ENCODE measurements around the gene TULP4.

The TULP4 gene

DNA sequence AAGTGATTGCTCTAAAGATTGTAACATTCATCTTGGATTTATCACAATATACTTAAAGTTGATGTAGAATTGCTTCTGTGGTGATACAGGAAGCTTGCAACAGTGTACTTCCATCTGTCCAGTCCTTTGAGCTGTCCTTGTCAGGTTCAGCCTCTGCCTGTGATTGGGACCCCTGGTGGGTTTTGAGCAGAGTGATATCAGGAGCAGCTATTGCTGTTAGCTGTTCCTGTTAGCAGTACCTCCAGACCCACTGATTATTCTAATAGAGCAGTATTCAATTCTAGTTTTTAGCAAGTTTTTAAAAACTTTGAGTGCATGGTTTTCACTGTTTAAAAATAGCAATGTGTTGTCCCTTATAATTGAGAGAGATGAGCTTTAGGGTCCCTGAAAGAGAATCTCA is 48.8 kb downstream of the TULP4 start:
- Histone ChIP-seq H3K4me3 (ENCODE audit: extremely low read depth, insufficient read depth, low read length, poor library complexity, severe bottlenecking) (no peak overlapping the region), H3K9me3 (ENCODE audit: control insufficient read depth, low read length) (no peaks in the 10 kb centered on the region), H3K4me1 (ENCODE audit: control insufficient read depth, insufficient read depth, low read length, poor library complexity, severe bottlenecking) (peaks cover 6% of the 10 kb centered on the region), H3K27ac (ENCODE audit: low read depth, low read length, severe bottlenecking) (no peak overlapping the region), H3K36me3 (ENCODE audit: control insufficient read depth, insufficient read depth, low read length) (no peaks in the 10 kb centered on the region)

DNA sequence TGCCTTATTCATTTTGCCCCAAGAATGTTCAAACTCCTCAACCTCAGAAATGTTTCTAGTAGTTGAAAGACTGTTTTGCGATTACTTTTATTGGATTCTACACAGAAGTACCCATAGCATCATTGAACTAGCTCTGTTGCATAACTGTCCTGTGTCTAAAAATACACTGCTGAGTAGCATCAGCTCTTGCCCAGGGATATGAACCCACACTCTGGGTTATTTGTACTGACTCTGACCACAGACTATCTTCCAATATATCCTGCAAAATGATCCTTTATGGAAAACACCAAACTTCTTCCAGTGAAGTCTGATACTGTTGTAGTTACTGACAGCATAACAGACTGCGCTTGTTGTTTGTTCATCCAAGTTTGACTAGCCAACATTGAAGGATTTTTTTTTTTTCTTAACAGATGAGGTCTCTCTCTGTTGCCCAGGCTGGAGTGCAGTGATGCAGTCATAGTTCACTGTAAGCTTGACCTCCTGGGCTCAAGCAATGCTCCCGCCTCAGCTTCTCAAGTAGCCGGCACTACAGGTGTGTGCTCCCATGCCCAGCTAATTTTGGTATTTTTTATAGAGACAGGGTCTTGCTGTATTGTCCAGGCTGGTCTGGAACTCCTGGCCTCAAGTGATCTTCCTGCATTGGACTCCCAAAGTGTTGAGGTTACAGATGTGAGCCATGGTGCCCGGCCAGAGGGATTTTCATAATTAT is 49.9 kb downstream of the TULP4 start:
- Histone ChIP-seq H3K36me3 (ENCODE audit: control insufficient read depth, insufficient read depth, low read length) (no peaks in the 10 kb centered on the region), H3K4me3 (ENCODE audit: extremely low read depth, insufficient read depth, low read length, poor library complexity, severe bottlenecking) (no peak overlapping the region), H3K4me1 (ENCODE audit: control insufficient read depth, insufficient read depth, low read length, poor library complexity, severe bottlenecking) (no peaks in the 10 kb centered on the region), H3K27ac (ENCODE audit: low read depth, low read length, severe bottlenecking) (no peak overlapping the region), H3K9me3 (ENCODE audit: control insufficient read depth, low read length) (no peaks in the 10 kb centered on the region)
- 86 to 97% methylated on average over 3 to 4 of the region's 5 CpGs for WGBS, 2 experiments (ENCODE audit: insufficient coverage in 2 of 2)

DNA sequence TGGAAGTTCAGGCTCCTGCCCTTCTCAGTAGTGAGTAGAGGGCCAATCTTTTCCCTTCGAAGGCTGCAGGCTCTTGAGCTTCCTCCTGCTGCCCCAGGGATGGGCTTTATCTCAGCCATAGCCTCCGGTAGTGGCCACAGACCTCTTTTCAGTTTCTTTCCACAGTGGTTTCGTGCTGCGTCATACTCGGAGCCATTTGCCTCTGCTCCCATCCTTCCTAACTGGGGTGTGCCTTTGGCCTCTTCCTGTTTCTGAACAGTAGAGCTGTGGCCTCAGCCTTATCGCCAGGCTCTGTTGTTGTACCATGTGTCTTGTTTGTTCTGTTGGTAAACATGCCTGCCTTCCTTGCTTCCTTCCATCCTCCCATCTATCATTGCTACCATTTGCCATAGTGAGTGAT is 54.1 kb downstream of the TULP4 start:
- no peaks in the 10 kb centered on the region for H3K4me1 ChIP-seq (ENCODE audit: control insufficient read depth, insufficient read depth, low read length, poor library complexity, severe bottlenecking)
- no peak overlapping the region for H3K4me3 ChIP-seq (ENCODE audit: extremely low read depth, insufficient read depth, low read length, poor library complexity, severe bottlenecking)
- H3K36me3 ChIP-seq (ENCODE audit: control insufficient read depth, insufficient read depth, low read length), result no peaks in the 10 kb centered on the region
- no peaks in the 10 kb centered on the region for H3K9me3 ChIP-seq (ENCODE audit: control insufficient read depth, low read length)
- 93 to 98% methylated on average over 5 to 6 of the region's 6 CpGs for WGBS, 2 experiments (ENCODE audit: insufficient coverage in 2 of 2)
- no peak overlapping the region for H3K27ac ChIP-seq (ENCODE audit: low read depth, low read length, severe bottlenecking)

DNA sequence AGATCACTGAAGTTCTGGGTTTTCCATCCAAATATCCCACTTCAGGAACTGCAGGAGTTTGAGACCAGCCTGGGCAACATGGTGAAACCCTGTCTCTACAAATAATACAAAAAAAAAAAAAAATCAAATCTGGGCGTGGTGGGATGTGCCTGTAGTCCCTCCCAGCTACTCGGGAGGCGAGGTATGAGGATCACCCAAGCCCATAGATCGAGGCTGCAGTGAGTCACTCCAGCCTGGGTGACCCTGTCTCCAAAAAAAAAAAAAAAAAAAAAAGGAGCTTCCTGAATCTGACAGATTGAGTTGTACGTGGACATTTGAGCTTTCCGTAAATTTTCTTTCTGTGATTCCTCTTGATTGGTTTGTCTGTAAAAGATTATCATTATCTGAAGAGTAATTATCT is 55.6 kb downstream of the TULP4 start:
- Histone ChIP-seq H3K4me1 (ENCODE audit: control insufficient read depth, insufficient read depth, low read length, poor library complexity, severe bottlenecking) (no peaks in the 10 kb centered on the region), H3K27ac (ENCODE audit: low read depth, low read length, severe bottlenecking) (no peak overlapping the region), H3K9me3 (ENCODE audit: control insufficient read depth, low read length) (no peaks in the 10 kb centered on the region), H3K36me3 (ENCODE audit: control insufficient read depth, insufficient read depth, low read length) (no peaks in the 10 kb centered on the region), H3K4me3 (ENCODE audit: extremely low read depth, insufficient read depth, low read length, poor library complexity, severe bottlenecking) (no peak overlapping the region)
- 86% methylated on average over 4 of the region's 6 CpGs; no CpG with 5 or more reads in 1 of the 2 experiments for WGBS, 2 experiments (ENCODE audit: insufficient coverage in 2 of 2)

DNA sequence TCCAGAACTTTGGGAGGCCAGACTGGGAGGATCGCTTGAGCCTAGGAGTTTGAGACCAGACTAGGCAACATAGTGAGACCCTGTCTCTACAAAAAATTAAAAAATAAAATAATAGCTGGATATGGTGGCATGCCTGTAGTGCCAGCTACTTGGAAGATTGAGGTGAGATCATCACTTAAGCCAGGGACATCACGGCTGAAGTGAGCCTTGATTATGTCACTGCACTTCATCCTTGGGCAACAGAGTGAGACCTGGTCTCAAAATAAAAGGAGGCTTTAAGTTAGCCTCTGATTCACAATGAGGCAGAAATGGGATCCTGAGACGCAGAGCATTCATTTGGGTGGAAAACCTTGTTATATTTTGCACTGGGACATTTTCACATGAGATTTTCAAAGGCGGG is 57.0 kb downstream of the TULP4 start:
- Histone ChIP-seq H3K9me3 (ENCODE audit: control insufficient read depth, low read length) (no peaks in the 10 kb centered on the region), H3K27ac (ENCODE audit: low read depth, low read length, severe bottlenecking) (no peak overlapping the region), H3K36me3 (ENCODE audit: control insufficient read depth, insufficient read depth, low read length) (no peaks in the 10 kb centered on the region), H3K4me1 (ENCODE audit: control insufficient read depth, insufficient read depth, low read length, poor library complexity, severe bottlenecking) (no peaks in the 10 kb centered on the region), H3K4me3 (ENCODE audit: extremely low read depth, insufficient read depth, low read length, poor library complexity, severe bottlenecking) (no peak overlapping the region)
- 97 to 98% methylated on average over 3 of the region's 4 CpGs for WGBS, 2 experiments (ENCODE audit: insufficient coverage in 2 of 2)

DNA sequence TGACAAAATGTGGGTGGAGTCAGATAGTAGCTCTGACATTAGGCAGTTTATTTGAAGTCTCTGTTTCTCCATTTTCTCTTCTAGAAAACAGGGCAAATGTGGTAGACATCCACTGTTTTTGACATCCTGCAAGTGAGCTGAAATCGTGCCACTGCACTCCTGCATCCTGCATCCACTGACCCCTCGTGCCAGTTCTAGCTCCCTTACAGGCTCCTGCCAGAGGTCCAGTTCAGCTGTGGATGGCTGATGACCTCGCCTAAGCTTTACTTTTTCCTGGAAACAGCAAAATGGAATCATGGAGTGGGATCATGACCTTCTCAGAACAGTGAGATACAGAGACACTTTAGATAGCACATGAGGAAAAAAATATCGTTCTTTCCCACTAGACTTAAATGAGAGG is 58.5 kb downstream of the TULP4 start:
- Histone ChIP-seq H3K27ac (ENCODE audit: low read depth, low read length, severe bottlenecking) (no peak overlapping the region), H3K9me3 (ENCODE audit: control insufficient read depth, low read length) (no peaks in the 10 kb centered on the region), H3K4me3 (ENCODE audit: extremely low read depth, insufficient read depth, low read length, poor library complexity, severe bottlenecking) (no peak overlapping the region), H3K4me1 (ENCODE audit: control insufficient read depth, insufficient read depth, low read length, poor library complexity, severe bottlenecking) (no peaks in the 10 kb centered on the region), H3K36me3 (ENCODE audit: control insufficient read depth, insufficient read depth, low read length) (no peaks in the 10 kb centered on the region)
- 95 to 100% methylated on average over 2 to 3 of the region's 4 CpGs for WGBS, 2 experiments (ENCODE audit: insufficient coverage in 2 of 2)

DNA sequence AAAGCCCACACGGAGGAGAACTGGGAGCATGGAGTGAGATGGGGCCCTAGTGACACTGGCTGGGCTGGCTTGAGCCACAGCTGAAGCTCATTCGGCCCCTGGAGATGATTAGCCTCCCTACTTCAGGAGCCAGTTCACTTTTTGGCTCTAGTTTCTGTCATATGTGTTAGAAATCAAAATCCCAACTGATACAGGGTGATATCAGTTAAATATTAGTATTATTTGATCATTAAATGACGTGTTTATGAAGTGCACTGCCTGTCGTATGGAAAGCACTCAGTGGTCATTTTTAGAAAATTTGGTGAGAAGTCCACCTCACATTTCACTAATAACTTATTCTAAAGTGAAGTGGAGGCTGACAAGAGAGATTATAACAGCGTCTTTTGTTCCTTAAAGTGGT is 59.0 kb downstream of the TULP4 start:
- Histone ChIP-seq H3K36me3 (ENCODE audit: control insufficient read depth, insufficient read depth, low read length) (no peaks in the 10 kb centered on the region), H3K27ac (ENCODE audit: low read depth, low read length, severe bottlenecking) (no peak overlapping the region), H3K4me1 (ENCODE audit: control insufficient read depth, insufficient read depth, low read length, poor library complexity, severe bottlenecking) (no peaks in the 10 kb centered on the region), H3K9me3 (ENCODE audit: control insufficient read depth, low read length) (no peaks in the 10 kb centered on the region), H3K4me3 (ENCODE audit: extremely low read depth, insufficient read depth, low read length, poor library complexity, severe bottlenecking) (no peak overlapping the region)
- WGBS, 2 experiments (ENCODE audit: insufficient coverage in 2 of 2), result 84% methylated on average over 2 of the region's 5 CpGs; no CpG with 5 or more reads in 1 of the 2 experiments

DNA sequence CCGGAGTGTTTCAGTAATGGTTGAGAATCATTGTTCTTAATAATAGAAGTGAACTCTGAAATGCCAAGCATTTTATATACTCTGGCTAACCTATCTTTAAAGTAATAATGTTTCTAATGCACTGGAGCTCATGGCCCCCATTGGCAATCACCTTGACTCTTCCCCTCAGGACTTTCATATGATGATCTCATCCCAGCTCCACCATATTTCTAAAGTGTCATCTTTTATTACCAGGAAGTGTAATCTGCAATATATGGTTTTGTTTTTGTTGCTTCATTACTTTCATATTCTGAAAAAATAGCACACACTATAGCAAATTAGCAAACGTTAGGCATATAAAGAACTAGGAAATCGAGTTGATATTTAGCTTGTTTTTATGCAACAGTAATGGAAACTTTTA is 60.3 kb downstream of the TULP4 start:
- WGBS, 2 experiments (ENCODE audit: insufficient coverage in 2 of 2), result no CpG with 5 or more reads among the region's 3 CpGs
- Histone ChIP-seq H3K4me1 (ENCODE audit: control insufficient read depth, insufficient read depth, low read length, poor library complexity, severe bottlenecking) (peaks cover 9% of the 10 kb centered on the region), H3K36me3 (ENCODE audit: control insufficient read depth, insufficient read depth, low read length) (no peaks in the 10 kb centered on the region), H3K9me3 (ENCODE audit: control insufficient read depth, low read length) (no peaks in the 10 kb centered on the region), H3K27ac (ENCODE audit: low read depth, low read length, severe bottlenecking) (no peak overlapping the region), H3K4me3 (ENCODE audit: extremely low read depth, insufficient read depth, low read length, poor library complexity, severe bottlenecking) (no peak overlapping the region)

DNA sequence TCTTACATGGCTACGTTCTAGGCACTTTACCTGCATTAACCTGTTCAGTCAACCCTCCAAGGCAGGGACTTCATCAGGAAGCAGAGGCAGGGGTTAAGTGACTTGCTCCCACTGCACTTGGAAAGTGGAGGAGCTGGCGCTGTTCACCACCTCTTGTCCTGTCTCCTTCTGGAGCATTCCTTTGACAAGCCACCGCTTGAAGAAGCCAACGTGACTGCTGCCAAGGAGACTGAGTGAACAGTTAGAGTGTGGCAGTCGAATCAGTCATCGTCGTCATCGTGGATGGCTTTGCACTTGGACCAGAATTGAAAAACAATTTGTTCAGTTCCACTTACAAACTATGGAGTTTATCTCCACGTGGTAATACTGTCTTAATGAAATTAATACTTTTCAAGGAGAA is 60.9 kb downstream of the TULP4 start:
- peaks cover 15% of the 10 kb centered on the region for H3K4me1 ChIP-seq (ENCODE audit: control insufficient read depth, insufficient read depth, low read length, poor library complexity, severe bottlenecking)
- 93 to 100% methylated on average over 3 to 8 of the region's 9 CpGs for WGBS, 2 experiments (ENCODE audit: insufficient coverage in 2 of 2)

DNA sequence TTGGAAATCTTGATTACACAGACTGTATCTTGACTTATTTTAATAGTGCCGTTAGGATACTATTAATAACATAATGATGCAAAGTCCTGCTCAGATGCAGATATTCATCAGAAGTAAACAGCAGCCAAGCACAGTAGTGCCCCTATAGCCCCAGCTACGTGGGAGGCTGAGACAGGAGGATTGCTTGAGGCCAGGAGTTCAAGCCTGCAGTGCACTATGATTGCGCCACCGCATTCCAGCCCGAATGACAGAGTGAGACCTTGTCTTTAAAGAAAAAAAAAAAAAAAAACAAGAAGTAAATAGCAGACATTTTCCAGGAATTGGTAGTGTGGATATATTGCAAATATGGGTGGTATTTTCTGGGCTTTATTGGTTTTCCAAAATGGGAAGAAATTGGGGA is 61.8 kb downstream of the TULP4 start:
- H3K4me3 ChIP-seq (ENCODE audit: extremely low read depth, insufficient read depth, low read length, poor library complexity, severe bottlenecking), result no peak overlapping the region
- H3K36me3 ChIP-seq (ENCODE audit: control insufficient read depth, insufficient read depth, low read length), result no peaks in the 10 kb centered on the region
- H3K27ac ChIP-seq (ENCODE audit: low read depth, low read length, severe bottlenecking), result no peak overlapping the region
- H3K9me3 ChIP-seq (ENCODE audit: control insufficient read depth, low read length), result no peaks in the 10 kb centered on the region
- peaks cover 17% of the 10 kb centered on the region for H3K4me1 ChIP-seq (ENCODE audit: control insufficient read depth, insufficient read depth, low read length, poor library complexity, severe bottlenecking)
- WGBS, 2 experiments (ENCODE audit: insufficient coverage in 2 of 2), result 94 to 100% methylated on average over 2 to 4 of the region's 5 CpGs

More for the DNA sequence above, 60.9 kb downstream of the TULP4 start:
- Histone ChIP-seq H3K4me3 (ENCODE audit: extremely low read depth, insufficient read depth, low read length, poor library complexity, severe bottlenecking) (no peak overlapping the region), H3K9me3 (ENCODE audit: control insufficient read depth, low read length) (no peaks in the 10 kb centered on the region), H3K36me3 (ENCODE audit: control insufficient read depth, insufficient read depth, low read length) (no peaks in the 10 kb centered on the region), H3K27ac (ENCODE audit: low read depth, low read length, severe bottlenecking) (no peak overlapping the region)

DNA sequence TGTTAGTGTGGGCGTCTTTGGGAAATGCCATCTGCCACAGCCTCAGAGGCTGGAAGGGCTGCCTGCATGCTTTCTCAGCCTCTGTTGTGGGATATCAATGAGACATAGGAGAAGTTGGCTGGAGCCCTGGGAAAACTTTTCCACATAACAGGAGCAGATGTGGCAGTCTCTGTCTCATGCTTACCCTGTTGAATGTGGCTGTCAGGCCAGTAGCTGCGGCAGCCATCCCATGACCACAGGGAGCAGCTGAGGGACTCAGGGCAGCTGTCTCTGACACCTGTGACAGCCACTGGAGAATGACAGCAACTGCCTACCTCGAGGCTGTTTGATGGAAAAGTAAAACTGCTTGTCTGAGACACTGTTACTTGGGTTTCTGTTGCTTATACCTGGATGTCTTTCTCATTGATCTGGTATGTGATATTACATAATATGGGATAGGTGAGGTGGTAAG is 64.4 kb downstream of the TULP4 start:
- peaks cover 17% of the 10 kb centered on the region for H3K4me1 ChIP-seq (ENCODE audit: control insufficient read depth, insufficient read depth, low read length, poor library complexity, severe bottlenecking)
- H3K9me3 ChIP-seq (ENCODE audit: control insufficient read depth, low read length), result no peaks in the 10 kb centered on the region
- no peaks in the 10 kb centered on the region for H3K36me3 ChIP-seq (ENCODE audit: control insufficient read depth, insufficient read depth, low read length)
- no peak overlapping the region for H3K27ac ChIP-seq (ENCODE audit: low read depth, low read length, severe bottlenecking)
- WGBS, 2 experiments (ENCODE audit: insufficient coverage in 2 of 2), result 90 to 91% methylated on average over 2 to 3 of the region's 3 CpGs
- no peak overlapping the region for H3K4me3 ChIP-seq (ENCODE audit: extremely low read depth, insufficient read depth, low read length, poor library complexity, severe bottlenecking)
